ENCODE data around the gene PKP4. TPM values are rescaled to one million over a fixed set of nuclear protein-coding genes. Genes with fewer than 3 reads are reported as not detected.

Gene PKP4
- total and polyA plus RNA-seq, 9 of the 15 experiments (the other 6 are each of a cell fraction or from before 2014, with no cell fraction given) = 24.6 to 99.1 (median 74.0) TPM

- CTCF ChIA-PET (ENCODE audit: low intra/inter-chr PET ratio) = no interaction called here
- no peak overlapping the region for H3K27ac ChIP-seq (ENCODE audit: extremely low read depth, low read depth, low read length)
- 88% methylated on average over 2 of the region's 2 CpGs for WGBS (ENCODE audit: insufficient coverage, low coverage, missing lambda C conversion rate)
These were observed 163.9 kb downstream of the PKP4 start for GRCh38 chr2:158620656-158621055.

GRCh38 chr2:158624071-158624667, 167.4 kb downstream of the PKP4 start:
- Histone ChIP-seq H3K36me3 (ENCODE audit: control insufficient read depth, insufficient read depth, low read length) (peaks cover 76% of the 10 kb centered on the region), H3K9me1 (ENCODE audit: control insufficient read depth, insufficient read depth, low read length) (no peaks in the 10 kb centered on the region), H3K9ac (ENCODE audit: insufficient read depth in 1 of 2, low read depth in 2 of 2, low read length in 2 of 2) (no peak overlapping the region), H3K9me3 (replicated peaks; ENCODE audit: control insufficient read depth, insufficient read depth, low read depth, low read length) (no peaks in the 10 kb centered on the region), H3K4me1 (replicated peaks in 1 of 2; ENCODE audit: control insufficient read depth in 2 of 2, insufficient read depth in 2 of 2, low read length in 2 of 2) (peaks cover 0 to 3% of the 10 kb centered on the region in 2 experiments; a peak in 1 of 5 replicates), H3K79me2 (ENCODE audit: control insufficient read depth, insufficient read depth, low read length) (no peaks in the 10 kb centered on the region), H2AFZ (ENCODE audit: low read depth, low read length) (no peak overlapping the region), H3K27ac (ENCODE audit: extremely low read depth, low read depth, low read length) (no peak overlapping the region), H4K20me1 (replicated peaks; ENCODE audit: control insufficient read depth, insufficient read depth, low read length) (no peaks in the 10 kb centered on the region), H3K4me2 (ENCODE audit: insufficient read depth, low read length) (no peak overlapping the region), H3K4me3 (no peak overlapping the region), H3K27me3 (ENCODE audit: control insufficient read depth in 2 of 2, insufficient read depth in 2 of 2, low read length in 2 of 2) (no peaks in the 10 kb centered on the region)
- ChIA-PET CTCF (ENCODE audit: low intra/inter-chr PET ratio) (no interaction called here), POLR2A (no interaction called here)
- WGBS (ENCODE audit: insufficient coverage, low coverage, missing lambda C conversion rate) = 97% methylated on average over 3 of the region's 3 CpGs
- no peak for DNase-seq (ENCODE audit: extremely low read depth in 1 of 4, low spot score in 3 of 4)
- in situ Hi-C loops (cut with MboI) = no loop called here
- no peak for FAIRE-seq
- no peak for ATAC-seq
- intact Hi-C loops (cut with micrococcal nuclease) = no loop called here
- BruUV-seq (replicated peaks) = no TSS peak
- TF ChIP-seq RBFOX2 (IDR thresholded peaks at IDR 0.05; ENCODE audit: low read depth, low read length) (no peak), ZNF282 (CRISPR knock-in tag; IDR thresholded peaks at IDR 0.05) (no peak), NCOA2 (IDR thresholded peaks at IDR 0.05; ENCODE audit: partially characterized antibody in 2 of 2) (no peak), RFX7 (CRISPR knock-in tag; IDR thresholded peaks at IDR 0.05) (no peak), CHD4 (IDR thresholded peaks at IDR 0.05; ENCODE audit: insufficient read depth, insufficient replicate concordance, low read depth, low read length, poor library complexity, severe bottlenecking) (no peak), ELF4 (CRISPR knock-in tag; IDR thresholded peaks at IDR 0.05) (no peak), SMARCC2 (IDR thresholded peaks at IDR 0.05; ENCODE audit: low read depth) (no peak), HNRNPH1 (optimal IDR thresholded peaks at IDR 0.05; ENCODE audit: low read depth, low read length) (no peak), CHD2 (IDR thresholded peaks at IDR 0.05; ENCODE audit: low read depth, low read length) (no peak), NCOA1 (IDR thresholded peaks at IDR 0.05; ENCODE audit: low read depth) (no peak), CHCHD3 (CRISPR knock-in tag; IDR thresholded peaks at IDR 0.05) (no peak), GMEB1 (CRISPR knock-in tag; IDR thresholded peaks at IDR 0.05) (no peak), KLF6 (CRISPR knock-in tag; IDR thresholded peaks at IDR 0.05; ENCODE audit: borderline replicate concordance) (no peak)

More at GRCh38 chr2:158620656-158621055, 163.9 kb downstream of the PKP4 start:
- no peak for DNase-seq (ENCODE audit: extremely low read depth in 1 of 4, low spot score in 3 of 4)
- POLR2A ChIA-PET = no interaction called here
- ATAC-seq = no peak
- Histone ChIP-seq H3K9ac (ENCODE audit: insufficient read depth in 1 of 2, low read depth in 2 of 2, low read length in 2 of 2) (no peak overlapping the region), H4K20me1 (replicated peaks; ENCODE audit: control insufficient read depth, insufficient read depth, low read length) (no peaks in the 10 kb centered on the region), H2AFZ (ENCODE audit: low read depth, low read length) (no peak overlapping the region), H3K4me2 (ENCODE audit: insufficient read depth, low read length) (no peak overlapping the region), H3K4me1 (replicated peaks in 1 of 2; ENCODE audit: control insufficient read depth in 2 of 2, insufficient read depth in 2 of 2, low read length in 2 of 2) (peaks cover 0 to 5% of the 10 kb centered on the region in 2 experiments; a peak in 1 of 5 replicates), H3K36me3 (ENCODE audit: control insufficient read depth, insufficient read depth, low read length) (peaks cover 60% of the 10 kb centered on the region), H3K27me3 (ENCODE audit: control insufficient read depth in 2 of 2, insufficient read depth in 2 of 2, low read length in 2 of 2) (no peaks in the 10 kb centered on the region), H3K9me3 (replicated peaks; ENCODE audit: control insufficient read depth, insufficient read depth, low read depth, low read length) (no peaks in the 10 kb centered on the region), H3K9me1 (ENCODE audit: control insufficient read depth, insufficient read depth, low read length) (no peaks in the 10 kb centered on the region), H3K79me2 (ENCODE audit: control insufficient read depth, insufficient read depth, low read length) (no peaks in the 10 kb centered on the region), H3K4me3 (no peak overlapping the region)
- in situ Hi-C loops (cut with MboI) = no loop called here
- BruUV-seq (replicated peaks) = no TSS peak
- no peak for FAIRE-seq
- no peak for TF ChIP-seq SIX5 (IDR thresholded peaks at IDR 0.05; ENCODE audit: borderline replicate concordance in 1 of 2, insufficient read depth in 1 of 2, low read depth in 1 of 2, low read length in 2 of 2)
- TF ChIP-seq C11orf30 (IDR thresholded peaks at IDR 0.05; ENCODE audit: low read depth) = peak; percentile 28; the same call in 1 of the 2 replicates
- peak; percentile 57; the same call in 1 of the 2 replicates for TF ChIP-seq ZNF316 (IDR thresholded peaks at IDR 0.05)
- intact Hi-C loops (cut with micrococcal nuclease) = no loop called here
